GM12878 (cell line): ENCODE measurements around the gene BNC2. TPM values are rescaled to one million over a fixed set of nuclear protein-coding genes. Genes with fewer than 3 reads are reported as not detected.

Source experiments
- ATAC-seq: fragments of 200-7000 bp; cut with Tn5 transposase; 3 replicates; pipeline ENCODE4 v1.9.1; 2020; ENCODE audit warnings: mild to moderate bottlenecking, moderate library complexity
- BruUV-seq: library from RNA; stranded (reverse); fragments of 400-500 nt; replicated peaks from 2 replicates; lab custom pipeline; 2021; lab: Mats Ljungman, UMichigan
- CTCF ChIA-PET: fragments of 300-600 bp; sonication (Branson Sonifier 250); formaldehyde crosslinking; extraction: SDS; loops from one replicate; lab custom pipeline; 2021; ENCODE audit warnings: inconsistent platforms; lab: Yijun Ruan, JAX
- POLR2A ChIA-PET: fragments of 350-600 bp; formaldehyde crosslinking; extraction: SDS; loops from one replicate; lab custom pipeline; 2021; ENCODE audit warnings: inconsistent platforms; lab: Charles Lee
- RAD21 ChIA-PET: fragments of 300-600 bp; sonication (Branson Sonifier 250); formaldehyde crosslinking; loops from one replicate; lab custom pipeline; 2023; ENCODE audit warnings: antibody characterized with exemption; ENCODE audit not compliant: unreplicated experiment; lab: Charles Lee
- SMC1A ChIA-PET: fragments of 300-600 bp; sonication (Branson Sonifier 250); formaldehyde crosslinking; loops from one replicate; lab custom pipeline; 2023; ENCODE audit not compliant: unreplicated experiment, uncharacterized antibody; lab: Charles Lee
- DNase-seq: peaks from one replicate; pipeline ENCODE4 v3.0.0-alpha.2; 2011; ENCODE audit warnings: low read depth, low spot score
- FAIRE-seq: peaks from 3 replicates; lab custom pipeline; 2011; peaks lifted over from hg19 to GRCh38; lab: Jason Lieb, UNC
- H2AFZ ChIP-seq: 2 replicates; pipeline ENCODE4 v1.6.0; 2011; ENCODE audit warnings: low read depth, low read length, control low read depth; ENCODE audit not compliant: control insufficient read depth
- H3K27ac ChIP-seq: 2 replicates; pipeline ENCODE4 v1.5.1; 2011; ENCODE audit warnings: control low read depth; ENCODE audit not compliant: control insufficient read depth, insufficient read depth
- H3K27me3 ChIP-seq, 2 experiments: replicated peaks in 1 of 2; 2 replicates each; pipeline versions ENCODE4 v1.6.0 to v1.6.1; 2011; ENCODE audit warnings: low read length in 1 of 2; ENCODE audit not compliant: control insufficient read depth in 2 of 2, insufficient read depth in 2 of 2
- H3K36me3 ChIP-seq, 2 experiments: 2 replicates each; pipeline ENCODE4 v1.5.1; 2011; ENCODE audit warnings: low read length in 1 of 2; ENCODE audit not compliant: control insufficient read depth in 2 of 2, insufficient read depth in 2 of 2
- H3K4me1 ChIP-seq: 2 replicates; pipeline ENCODE4 v1.6.1; 2011; ENCODE audit warnings: mild to moderate bottlenecking, low read length, moderate library complexity, mixed read lengths; ENCODE audit not compliant: control insufficient read depth, insufficient read depth
- H3K4me2 ChIP-seq: 2 replicates; pipeline ENCODE4 v1.6.0; 2011; ENCODE audit warnings: control low read depth; ENCODE audit not compliant: control insufficient read depth, insufficient read depth
- H3K4me3 ChIP-seq: fragments of 200-600 bp; sonication (generic); 2 replicates; pipeline ENCODE4 v1.5.1; 2016
- H3K79me2 ChIP-seq: 2 replicates; pipeline ENCODE4 v1.6.0; 2011; ENCODE audit warnings: low read length; ENCODE audit not compliant: control insufficient read depth, insufficient read depth
- H3K9ac ChIP-seq: 2 replicates; pipeline ENCODE4 v1.8.0; 2011; ENCODE audit warnings: low read length, control low read depth, mixed read lengths; ENCODE audit not compliant: control insufficient read depth, insufficient read depth
- H3K9me3 ChIP-seq: replicated peaks from 3 replicates; pipeline ENCODE4 v1.5.1; 2011; ENCODE audit warnings: mild to moderate bottlenecking, low read length; ENCODE audit not compliant: control insufficient read depth, insufficient read depth
- H4K20me1 ChIP-seq: 2 replicates; pipeline ENCODE4 v1.6.0; 2011; ENCODE audit not compliant: control insufficient read depth, insufficient read depth
- BCL11A ChIP-seq: IDR thresholded peaks from 2 replicates; pipeline ENCODE4 v1.6.1; 2011; ENCODE audit warnings: low read depth, low read length
- CREM ChIP-seq: IDR thresholded peaks from 2 replicates; pipeline ENCODE4 v1.6.1; 2014; ENCODE audit warnings: antibody characterized with exemption, low read depth
- HCFC1 ChIP-seq: fragments of 150-350 bp; IDR thresholded peaks from 2 replicates; pipeline ENCODE4 v1.6.1; 2014; ENCODE audit warnings: low read length
- MEF2B ChIP-seq: fragments of 450-650 bp; IDR thresholded peaks from 2 replicates; pipeline ENCODE4 v1.6.1; 2018; ENCODE audit warnings: mild to moderate bottlenecking, moderate library complexity; ENCODE audit not compliant: partially characterized antibody, poor library complexity, severe bottlenecking
- NBN ChIP-seq: fragments of 450-650 bp; IDR thresholded peaks from 2 replicates; pipeline ENCODE4 v1.6.1; 2016
- NFIC ChIP-seq: IDR thresholded peaks from 2 replicates; pipeline ENCODE4 v1.6.1; 2012; ENCODE audit warnings: low read depth, mild to moderate bottlenecking, inconsistent platforms, low read length, moderate library complexity
- RELB ChIP-seq: fragments of 450-650 bp; IDR thresholded peaks from 2 replicates; pipeline ENCODE4 v1.6.1; 2017; ENCODE audit warnings: low read depth, mild to moderate bottlenecking, moderate library complexity
- REST ChIP-seq: IDR thresholded peaks from 2 replicates; pipeline ENCODE4 v1.6.1; 2012; ENCODE audit warnings: mild to moderate bottlenecking, low read depth, low read length
- SMAD5 ChIP-seq: IDR thresholded peaks from 2 replicates; pipeline ENCODE4 v1.6.1; 2016; ENCODE audit warnings: antibody characterized with exemption, low read depth
- ZNF622 ChIP-seq: fragments of 450-650 bp; IDR thresholded peaks from 2 replicates; pipeline ENCODE4 v1.6.1; 2017; ENCODE audit warnings: mild to moderate bottlenecking, inconsistent platforms
- ZNF687 ChIP-seq: fragments of 450-650 bp; IDR thresholded peaks from 2 replicates; pipeline ENCODE4 v1.6.1; 2017; ENCODE audit warnings: mild to moderate bottlenecking, moderate library complexity
- ZSCAN29 ChIP-seq: fragments of 450-650 bp; IDR thresholded peaks from 2 replicates; pipeline ENCODE4 v1.6.1; 2017; ENCODE audit warnings: mild to moderate bottlenecking, moderate library complexity
- WGBS: methylation state at CpG from one replicate; pipeline ENCODE4 v1.1.6; 2016; ENCODE audit warnings: low lambda C conversion rate; ENCODE audit not compliant: insufficient replicate concordance, insufficient coverage; ENCODE audit errors: missing lambda C conversion rate; 5-methylcytosine and 5-hydroxymethylcytosine counted together
- in situ Hi-C: fragments of 300-500 bp; cut with MboI; formaldehyde crosslinking; loops from 9 replicates; pipeline ENCODE4 v1.14.3; 2018; ENCODE audit warnings: mixed read lengths
- intact Hi-C: fragments of 100-400 bp; cut with micrococcal nuclease; formaldehyde crosslinking; loops from one replicate; pipeline ENCODE4 v1.14.2; 2022; ENCODE audit not compliant: unreplicated experiment
- polyA plus RNA-seq, 11 experiments: library from polyadenylated mRNA; depleted of rRNA in 4 of 11; unstranded in 6 of 11; stranded (reverse) in 5 of 11; fragments of >200 nt; fragmentation: Nextera tagmentation in 4 of 11; fragmentation: Illumina TruSeq in 1 of 11; extraction: Ambion mirVana in 4 of 11; extraction: Trizol in 1 of 11; gene quantifications; 1 replicate in 1 of 11; 2 replicates in 10 of 11; pipeline versions ENCODE4 v1.2.1 to v1.2.3, GENCODE V29; 2011 to 2016; ENCODE audit warnings: inconsistent platforms in 2 of 11, missing spikeins in 2 of 11, low read depth in 1 of 11
- total RNA-seq, 4 experiments: library from RNA; depleted of rRNA in 3 of 4; stranded (reverse); fragments of >200 nt in 3 of 4; fragmentation: Illumina TruSeq in 1 of 4; extraction: Trizol in 1 of 4; gene quantifications; 2 replicates each; pipeline versions ENCODE4 v1.2.1 to v1.2.3, GENCODE V29; 2013 to 2021
- TF ChIP-seq, protein P1 (sequence below): IDR thresholded peaks from 2 replicates; pipeline ENCODE4 v1.6.1; 2012; ENCODE audit warnings: low read depth, low read length, improper control_type of control experiment

The BNC2 gene
- total and polyA plus RNA-seq, 10 of the 15 experiments (the other 5 are each of a cell fraction or from before 2014, with no cell fraction given), result 0.05 to 14.5 (median 0.26) TPM

GRCh38 chr9:16559418-16560188 is 310.9 kb downstream of the BNC2 start:
- 40% methylated on average over 6 of the region's 6 CpGs for WGBS
- Histone ChIP-seq H3K4me3 (no peak overlapping the region), H3K9me3 (no peaks in the 10 kb centered on the region), H3K79me2 (no peaks in the 10 kb centered on the region), H3K4me1 (no peaks in the 10 kb centered on the region), H3K4me2 (no peak overlapping the region), H3K27me3 (no peaks in the 10 kb centered on the region), H2AFZ (no peak overlapping the region), H4K20me1 (no peaks in the 10 kb centered on the region), H3K27ac (no peak overlapping the region), H3K9ac (no peak overlapping the region), H3K36me3 (no peaks in the 10 kb centered on the region)
- intact Hi-C loops, result no loop called here
- ATAC-seq (peak; percentile 85), DNase-seq (no peak), FAIRE-seq (no peak)
- in situ Hi-C loops, result no loop called here
- BruUV-seq, result no TSS peak
- ChIA-PET RAD21 (interaction anchor here (0.6 to 2.4 kb wide), 3 partner anchors 17 to 60 kb away, joined by 3 to 8 read pairs (median 4); no protein-coding TSS in a partner anchor), CTCF (interaction anchor here (0.7 kb wide), 1 partner anchor 11 kb away, joined by 3 read pairs; no protein-coding TSS in a partner anchor), SMC1A (interaction anchor here (0.8 to 2.6 kb wide), 13 partner anchors 9 to 75 kb away, joined by 3 to 16 read pairs (median 4); no protein-coding TSS in a partner anchor), POLR2A (no interaction called here)
- TF ChIP-seq HCFC1, result no peak
- no peak for TF ChIP-seq SMAD5
- no peak for TF ChIP-seq CREM
- TF ChIP-seq ZNF687, result no peak
- no peak for TF ChIP-seq BCL11A
- 0 out of 2 replicates have a peak, but pooled peaks have one; percentile 29 for TF ChIP-seq RELB
- TF ChIP-seq, protein P1, sequence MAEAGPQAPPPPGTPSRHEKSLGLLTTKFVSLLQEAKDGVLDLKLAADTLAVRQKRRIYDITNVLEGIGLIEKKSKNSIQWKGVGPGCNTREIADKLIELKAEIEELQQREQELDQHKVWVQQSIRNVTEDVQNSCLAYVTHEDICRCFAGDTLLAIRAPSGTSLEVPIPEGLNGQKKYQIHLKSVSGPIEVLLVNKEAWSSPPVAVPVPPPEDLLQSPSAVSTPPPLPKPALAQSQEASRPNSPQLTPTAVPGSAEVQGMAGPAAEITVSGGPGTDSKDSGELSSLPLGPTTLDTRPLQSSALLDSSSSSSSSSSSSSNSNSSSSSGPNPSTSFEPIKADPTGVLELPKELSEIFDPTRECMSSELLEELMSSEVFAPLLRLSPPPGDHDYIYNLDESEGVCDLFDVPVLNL, result no peak
- no peak for TF ChIP-seq ZSCAN29
- no peak for TF ChIP-seq REST
- no peak for TF ChIP-seq MEF2B
- no peak for TF ChIP-seq NFIC
- no peak for TF ChIP-seq ZNF622
- no peak for TF ChIP-seq NBN
